Astrocyte (in vitro differentiated cells and primary cell): ENCODE measurements around the gene TFEB.

ENCODE experiments used
- CTCF ChIP-seq: IDR thresholded peaks from 2 replicates; pipeline ENCODE4 v1.5.1; 2011; ENCODE audit warnings: low read depth, mild to moderate bottlenecking, inconsistent platforms, low read length, moderate library complexity; ENCODE audit not compliant: insufficient read depth
- EZH2 ChIP-seq: IDR thresholded peaks from 2 replicates; pipeline ENCODE4 v1.6.1; 2012; ENCODE audit warnings: mild to moderate bottlenecking, low read length, inconsistent platforms; ENCODE audit not compliant: insufficient read depth

- TF ChIP-seq CTCF (no peak), EZH2 (no peak)
These were observed 3.8 kb downstream of the TFEB start for GRCh38 chr6:41731561-41732086.
